ENCODE measurements around the gene THRB. TPM values are rescaled to one million over a fixed set of nuclear protein-coding genes. Genes with fewer than 3 reads are reported as not detected.

The THRB gene
- total and polyA plus RNA-seq, 5 donors from 2014 or later = 0.30 TPM; not detected in 4

- H3K9me3 Mint-ChIP-seq = peaks cover 0 to 11% (median 2%) of the 10 kb centered on the region in 7 donors
- no peak for ATAC-seq (ENCODE audit: low read depth in 2 of 2)
- no peaks in the 10 kb centered on the region for H3K27me3 ChIP-seq (ENCODE audit: control insufficient read depth, insufficient read depth, low read length)
These were observed 43.1 kb downstream of the THRB start for GRCh38 chr3:24451461-24452099.

GRCh38 chr3:24450160-24450907 is 44.3 kb downstream of the THRB start:
- H3K27me3 Mint-ChIP-seq = no peaks in the 10 kb centered on the region
- Histone ChIP-seq H3K4me3 (ENCODE audit: low read depth, low read length) (no peak overlapping the region), H3K9me3 (ENCODE audit: control insufficient read depth in 2 of 2, low read length in 2 of 2) (no peaks in the 10 kb centered on the region), H3K27me3 (ENCODE audit: control insufficient read depth, insufficient read depth, low read length) (no peaks in the 10 kb centered on the region), H3K27ac (ENCODE audit: insufficient read depth, low read length, poor library complexity, severe bottlenecking) (no peak overlapping the region), H3K36me3 (ENCODE audit: control insufficient read depth, insufficient read depth, low read length) (no peaks in the 10 kb centered on the region), H3K4me1 (ENCODE audit: control insufficient read depth, insufficient read depth, low read length, poor library complexity, severe bottlenecking) (no peaks in the 10 kb centered on the region)
- ATAC-seq (ENCODE audit: low read depth in 2 of 2) (no peak), DNase-seq (no peak)
- H3K9me3 Mint-ChIP-seq = peaks cover 0 to 11% (median 2%) of the 10 kb centered on the region in 7 donors
- H3K4me3 Mint-ChIP-seq = no peak overlapping the region
- no peaks in the 10 kb centered on the region for H3K36me3 Mint-ChIP-seq
- no peak overlapping the region for H3K27ac Mint-ChIP-seq
- no peaks in the 10 kb centered on the region for H3K4me1 Mint-ChIP-seq

More at GRCh38 chr3:24451461-24452099, 43.1 kb downstream of the THRB start:
- H3K27ac ChIP-seq (ENCODE audit: insufficient read depth, low read length, poor library complexity, severe bottlenecking) = no peak overlapping the region
- no peaks in the 10 kb centered on the region for H3K4me1 ChIP-seq (ENCODE audit: control insufficient read depth, insufficient read depth, low read length, poor library complexity, severe bottlenecking)
- no peaks in the 10 kb centered on the region for H3K36me3 ChIP-seq (ENCODE audit: control insufficient read depth, insufficient read depth, low read length)
- Mint-ChIP-seq H3K36me3 (no peaks in the 10 kb centered on the region), H3K27me3 (peaks cover 4% of the 10 kb centered on the region), H3K4me3 (no peak overlapping the region), H3K4me1 (no peaks in the 10 kb centered on the region), H3K27ac (no peak overlapping the region)
- DNase-seq = no peak
- H3K4me3 ChIP-seq (ENCODE audit: low read depth, low read length) = no peak overlapping the region
- no peaks in the 10 kb centered on the region for H3K9me3 ChIP-seq (ENCODE audit: control insufficient read depth in 2 of 2, low read length in 2 of 2)

GRCh38 chr3:24447836-24448235 is 46.8 kb downstream of the THRB start:
- Mint-ChIP-seq H3K27me3 (no peaks in the 10 kb centered on the region), H3K27ac (no peak overlapping the region), H3K4me3 (no peak overlapping the region), H3K36me3 (no peaks in the 10 kb centered on the region), H3K4me1 (no peaks in the 10 kb centered on the region), H3K9me3 (peaks cover 0 to 4% (median under 1%) of the 10 kb centered on the region in 7 donors)
- Histone ChIP-seq H3K27ac (ENCODE audit: insufficient read depth, low read length, poor library complexity, severe bottlenecking) (no peak overlapping the region), H3K4me3 (ENCODE audit: low read depth, low read length) (no peak overlapping the region), H3K9me3 (ENCODE audit: control insufficient read depth in 2 of 2, low read length in 2 of 2) (no peaks in the 10 kb centered on the region), H3K36me3 (ENCODE audit: control insufficient read depth, insufficient read depth, low read length) (no peaks in the 10 kb centered on the region), H3K4me1 (ENCODE audit: control insufficient read depth, insufficient read depth, low read length, poor library complexity, severe bottlenecking) (no peaks in the 10 kb centered on the region), H3K27me3 (ENCODE audit: control insufficient read depth, insufficient read depth, low read length) (no peaks in the 10 kb centered on the region)
- no peak for DNase-seq
- no peak for ATAC-seq (ENCODE audit: low read depth in 2 of 2)

GRCh38 chr3:24446032-24446431 is 48.6 kb downstream of the THRB start:
- H3K4me3 ChIP-seq (ENCODE audit: low read depth, low read length) = no peak overlapping the region
- no peaks in the 10 kb centered on the region for H3K27me3 Mint-ChIP-seq
- no peak overlapping the region for H3K4me3 Mint-ChIP-seq
- DNase-seq (no peak), ATAC-seq (ENCODE audit: low read depth in 2 of 2) (no peak)
- H3K27me3 ChIP-seq (ENCODE audit: control insufficient read depth, insufficient read depth, low read length) = no peaks in the 10 kb centered on the region
- no peaks in the 10 kb centered on the region for H3K4me1 Mint-ChIP-seq
- no peak overlapping the region for H3K27ac ChIP-seq (ENCODE audit: insufficient read depth, low read length, poor library complexity, severe bottlenecking)
- no peaks in the 10 kb centered on the region for H3K36me3 Mint-ChIP-seq
- no peaks in the 10 kb centered on the region for H3K36me3 ChIP-seq (ENCODE audit: control insufficient read depth, insufficient read depth, low read length)
- H3K9me3 Mint-ChIP-seq = peaks cover 0 to 4% (median 1%) of the 10 kb centered on the region in 7 donors
- no peaks in the 10 kb centered on the region for H3K4me1 ChIP-seq (ENCODE audit: control insufficient read depth, insufficient read depth, low read length, poor library complexity, severe bottlenecking)
- H3K9me3 ChIP-seq (ENCODE audit: control insufficient read depth in 2 of 2, low read length in 2 of 2) = no peaks in the 10 kb centered on the region
- no peak overlapping the region for H3K27ac Mint-ChIP-seq

- H3K27me3 Mint-ChIP-seq = no peaks in the 10 kb centered on the region
- no peaks in the 10 kb centered on the region for H3K36me3 ChIP-seq (ENCODE audit: control insufficient read depth, insufficient read depth, low read length)
- DNase-seq (no peak), ATAC-seq (ENCODE audit: low read depth in 2 of 2) (no peak)
- H3K4me3 ChIP-seq (ENCODE audit: low read depth, low read length) = no peak overlapping the region
- no peak overlapping the region for H3K27ac Mint-ChIP-seq
- no peaks in the 10 kb centered on the region for H3K27me3 ChIP-seq (ENCODE audit: control insufficient read depth, insufficient read depth, low read length)
- H3K4me1 Mint-ChIP-seq = no peaks in the 10 kb centered on the region
- H3K9me3 ChIP-seq (ENCODE audit: control insufficient read depth in 2 of 2, low read length in 2 of 2) = no peaks in the 10 kb centered on the region
- no peak overlapping the region for H3K27ac ChIP-seq (ENCODE audit: insufficient read depth, low read length, poor library complexity, severe bottlenecking)
- no peaks in the 10 kb centered on the region for H3K4me1 ChIP-seq (ENCODE audit: control insufficient read depth, insufficient read depth, low read length, poor library complexity, severe bottlenecking)
- no peaks in the 10 kb centered on the region for H3K36me3 Mint-ChIP-seq
- H3K9me3 Mint-ChIP-seq = peaks cover 0 to 1% (median 0%) of the 10 kb centered on the region in 7 donors
- no peak overlapping the region for H3K4me3 Mint-ChIP-seq
These were observed 51.2 kb downstream of the THRB start for GRCh38 chr3:24443476-24443875.

GRCh38 chr3:24440760-24441464 is 53.7 kb downstream of the THRB start:
- no peak for ATAC-seq (ENCODE audit: low read depth in 2 of 2)

GRCh38 chr3:24439021-24439420 is 55.6 kb downstream of the THRB start:
- no peak overlapping the region for H3K27ac ChIP-seq (ENCODE audit: insufficient read depth, low read length, poor library complexity, severe bottlenecking)
- H3K4me1 ChIP-seq (ENCODE audit: control insufficient read depth, insufficient read depth, low read length, poor library complexity, severe bottlenecking) = no peaks in the 10 kb centered on the region
- H3K36me3 Mint-ChIP-seq = no peaks in the 10 kb centered on the region
- no peaks in the 10 kb centered on the region for H3K27me3 ChIP-seq (ENCODE audit: control insufficient read depth, insufficient read depth, low read length)
- H3K4me1 Mint-ChIP-seq = no peaks in the 10 kb centered on the region
- DNase-seq (no peak), ATAC-seq (ENCODE audit: low read depth in 2 of 2) (no peak)
- H3K27ac Mint-ChIP-seq = no peak overlapping the region
- H3K4me3 ChIP-seq (ENCODE audit: low read depth, low read length) = no peak overlapping the region
- H3K27me3 Mint-ChIP-seq = no peaks in the 10 kb centered on the region
- no peaks in the 10 kb centered on the region for H3K36me3 ChIP-seq (ENCODE audit: control insufficient read depth, insufficient read depth, low read length)
- peaks cover 0 to 9% (median 1%) of the 10 kb centered on the region in 7 donors for H3K9me3 Mint-ChIP-seq
- H3K4me3 Mint-ChIP-seq = no peak overlapping the region
- H3K9me3 ChIP-seq (ENCODE audit: control insufficient read depth in 2 of 2, low read length in 2 of 2) = no peaks in the 10 kb centered on the region

More at GRCh38 chr3:24440760-24441464, 53.7 kb downstream of the THRB start:
- no peak for DNase-seq
- no peak overlapping the region for H3K27ac ChIP-seq (ENCODE audit: insufficient read depth, low read length, poor library complexity, severe bottlenecking)
- no peaks in the 10 kb centered on the region for H3K4me1 ChIP-seq (ENCODE audit: control insufficient read depth, insufficient read depth, low read length, poor library complexity, severe bottlenecking)
- H3K4me3 ChIP-seq (ENCODE audit: low read depth, low read length) = no peak overlapping the region
- H3K4me3 Mint-ChIP-seq = no peak overlapping the region
- H3K27me3 Mint-ChIP-seq = no peaks in the 10 kb centered on the region
- H3K27ac Mint-ChIP-seq = no peak overlapping the region
- H3K9me3 ChIP-seq (ENCODE audit: control insufficient read depth in 2 of 2, low read length in 2 of 2) = no peaks in the 10 kb centered on the region
- no peaks in the 10 kb centered on the region for H3K27me3 ChIP-seq (ENCODE audit: control insufficient read depth, insufficient read depth, low read length)
- peaks cover 0 to 7% (median 1%) of the 10 kb centered on the region in 7 donors for H3K9me3 Mint-ChIP-seq
- no peaks in the 10 kb centered on the region for H3K36me3 Mint-ChIP-seq
- no peaks in the 10 kb centered on the region for H3K36me3 ChIP-seq (ENCODE audit: control insufficient read depth, insufficient read depth, low read length)
- H3K4me1 Mint-ChIP-seq = no peaks in the 10 kb centered on the region
